HG03565 (cell line): ENCODE measurements around the gene IGSF23.
"Not testable (repeated sequence)": the region's sequence is repeated elsewhere in the genome, so short reads cannot be mapped to it uniquely, and the experiment has no call there.

Experiments
- ATAC-seq: cut with Tn5 transposase; IDR thresholded peaks from one replicate; pipeline ENCODE4 v1.9.1; 2021; ENCODE audit warnings: mild to moderate bottlenecking, moderate library complexity; ENCODE audit not compliant: unreplicated experiment

IGSF23 gene

GRCh38 chr19:44662691-44663385 lies 49.5 kb downstream of the IGSF23 start:
- ATAC-seq = no peak

GRCh38 chr19:44663996-44664395 lies 50.6 kb downstream of the IGSF23 start:
- ATAC-seq = no peak

- ATAC-seq = no peak
Observed at GRCh38 chr19:44664976-44665375, 51.6 kb downstream of the IGSF23 start.

GRCh38 chr19:44666852-44667556 lies 53.6 kb downstream of the IGSF23 start:
- ATAC-seq = no peak

- ATAC-seq = no peak
Observed at GRCh38 chr19:44668985-44669764, 55.8 kb downstream of the IGSF23 start.

- ATAC-seq = not testable (repeated sequence)
Observed at GRCh38 chr19:44670027-44670426, 56.7 kb downstream of the IGSF23 start.

GRCh38 chr19:44671400-44671799 lies 58.0 kb downstream of the IGSF23 start, which contains the start of gene CEACAM19:
Gene CEACAM19, plus strand, starts transcription at chr19:44671482. Its CDS starts 450 bp downstream, at chr19:44671932.
- no peak for ATAC-seq

- no peak for ATAC-seq
Observed at GRCh38 chr19:44672226-44672625, 58.9 kb downstream of the IGSF23 start.

GRCh38 chr19:44673510-44673909 lies 60.1 kb downstream of the IGSF23 start:
- no peak for ATAC-seq

GRCh38 chr19:44675521-44675920 lies 62.2 kb downstream of the IGSF23 start:
- no peak for ATAC-seq

- ATAC-seq = no peak
Observed at GRCh38 chr19:44677019-44677811, 63.9 kb downstream of the IGSF23 start.

GRCh38 chr19:44680536-44680935 lies 67.2 kb downstream of the IGSF23 start:
- no peak for ATAC-seq

- no peak for ATAC-seq
Observed at GRCh38 chr19:44681992-44682790, 68.8 kb downstream of the IGSF23 start.

- no peak for ATAC-seq
Observed at GRCh38 chr19:44682807-44683206, 69.4 kb downstream of the IGSF23 start.

- ATAC-seq = no peak
Observed at GRCh38 chr19:44683434-44684210, 70.3 kb downstream of the IGSF23 start.

- ATAC-seq = not testable (repeated sequence)
Observed at GRCh38 chr19:44684396-44684795, 71.0 kb downstream of the IGSF23 start.

GRCh38 chr19:44684892-44685863 lies 71.8 kb downstream of the IGSF23 start:
- no peak for ATAC-seq

GRCh38 chr19:44685877-44686276 lies 72.5 kb downstream of the IGSF23 start:
- ATAC-seq = no peak
